Panc1 (cell line): ENCODE measurements around the gene RGS10. TPM values are rescaled to one million over a fixed set of nuclear protein-coding genes. Genes with fewer than 3 reads are reported as not detected.

ENCODE experiments used
- ATAC-seq: fragments of 200-7000 bp; cut with Tn5 transposase; 2 replicates; pipeline ENCODE4 v1.9.1; 2020; ENCODE audit warnings: mild to moderate bottlenecking, moderate library complexity
- BruUV-seq: library from RNA; stranded (reverse); fragments of 400-500 nt; replicated peaks from 2 replicates; lab custom pipeline; 2021; lab: Mats Ljungman, UMichigan
- CTCF ChIA-PET: fragments of 300-600 bp; sonication (Branson Sonifier 250); formaldehyde crosslinking; loops from one replicate; lab custom pipeline; 2022; ENCODE audit warnings: antibody characterized with exemption; lab: Charles Lee
- POLR2A ChIA-PET: fragments of 300-600 bp; sonication (Branson Sonifier 250); formaldehyde crosslinking; loops from one replicate; lab custom pipeline; 2022; ENCODE audit warnings: antibody characterized with exemption; lab: Charles Lee
- DNase-seq: peaks from one replicate; pipeline ENCODE4 v3.0.0-alpha.2; 2010; ENCODE audit warnings: low read depth, low spot score
- H3K27ac ChIP-seq: 2 replicates; pipeline ENCODE4 v1.5.1; 2011; ENCODE audit warnings: mild to moderate bottlenecking, low read length, inconsistent platforms
- H3K27me3 ChIP-seq: fragments of 200-500 bp; sonication (Bioruptor generic); 2 replicates; pipeline ENCODE4 v1.6.0; 2014; ENCODE audit warnings: low read length, inconsistent platforms; ENCODE audit not compliant: control insufficient read depth, insufficient read depth
- H3K36me3 ChIP-seq: fragments of 200-500 bp; sonication (Bioruptor generic); 2 replicates; pipeline ENCODE4 v1.5.1; 2014; ENCODE audit warnings: inconsistent platforms, mild to moderate bottlenecking, low read length, moderate library complexity; ENCODE audit not compliant: control insufficient read depth, insufficient read depth
- H3K4me1 ChIP-seq: 2 replicates; pipeline ENCODE4 v1.5.1; 2011; ENCODE audit warnings: inconsistent platforms, mild to moderate bottlenecking, low read length, moderate library complexity; ENCODE audit not compliant: control insufficient read depth, insufficient read depth
- H3K4me3 ChIP-seq, 2 experiments: 2 replicates each; pipeline ENCODE4 v1.5.1; 2011 to 2012; ENCODE audit warnings: low read depth in 2 of 2, low read length in 2 of 2, mild to moderate bottlenecking in 2 of 2, inconsistent platforms in 1 of 2, moderate library complexity in 1 of 2
- H3K9me3 ChIP-seq: fragments of 200-500 bp; sonication (Bioruptor generic); 2 replicates; pipeline ENCODE4 v1.5.1; 2014; ENCODE audit warnings: low read depth, mild to moderate bottlenecking, inconsistent platforms, low read length, moderate library complexity; ENCODE audit not compliant: control insufficient read depth, insufficient read depth
- CTCF ChIP-seq: fragments of 450-650 bp; IDR thresholded peaks from 2 replicates; pipeline ENCODE4 v1.5.1; 2017; ENCODE audit warnings: mild to moderate bottlenecking
- POLR2AphosphoS5 ChIP-seq: IDR thresholded peaks from 2 replicates; pipeline ENCODE4 v1.6.1; 2012; ENCODE audit warnings: mild to moderate bottlenecking, low read depth, low read length, moderate library complexity
- REST ChIP-seq, 2 experiments: IDR thresholded peaks; 2 replicates each; pipeline ENCODE4 v1.6.1; 2011 to 2012; ENCODE audit warnings: low read depth in 2 of 2, control low read depth in 1 of 2, low read length in 1 of 2, mild to moderate bottlenecking in 1 of 2, moderate library complexity in 1 of 2; ENCODE audit not compliant: insufficient read depth in 1 of 2
- SIN3A ChIP-seq: IDR thresholded peaks from 2 replicates; pipeline ENCODE4 v1.6.1; 2012; ENCODE audit warnings: low read depth, mild to moderate bottlenecking, low read length, moderate library complexity, borderline replicate concordance; ENCODE audit not compliant: insufficient read depth
- TCF7L2 ChIP-seq: IDR thresholded peaks from 2 replicates; pipeline ENCODE4 v1.6.1; 2011; ENCODE audit warnings: mild to moderate bottlenecking, low read depth, low read length, inconsistent platforms
- in situ Hi-C: cut with HindIII; loops from 2 replicates; pipeline ENCODE4 v1.10.0; 2016; ENCODE audit warnings: low sequenced_read_pairs, low pct_unique_long_range_greater_than_20kb
- intact Hi-C: fragments of 100-400 bp; cut with micrococcal nuclease; formaldehyde crosslinking; loops from one replicate; pipeline ENCODE4 v1.10.0; 2022; ENCODE audit not compliant: unreplicated experiment
- total RNA-seq: library from RNA; stranded (reverse); gene quantifications from one replicate; pipeline ENCODE4 v1.2.1, GENCODE V29; 2021; ENCODE audit not compliant: unreplicated experiment

RGS10 gene
- total RNA-seq, 1 experiment from 2014 or later = 68.6 TPM

GRCh38 chr10:119452396-119452795 is 90.1 kb downstream of the RGS10 start:
- ChIA-PET CTCF (no interaction called here), POLR2A (no interaction called here)
- TF ChIP-seq POLR2AphosphoS5 (no peak), REST (IDR thresholded peaks at IDR 0.05; ENCODE audit: insufficient read depth in 1 of 2, low read depth in 2 of 2, low read length in 1 of 2) (no peak), TCF7L2 (no peak), SIN3A (no peak), CTCF (no peak)
- no TSS peak for BruUV-seq
- Histone ChIP-seq H3K27me3 (no peaks in the 10 kb centered on the region), H3K9me3 (no peaks in the 10 kb centered on the region), H3K36me3 (no peaks in the 10 kb centered on the region), H3K27ac (no peak overlapping the region), H3K4me1 (peaks cover 9% of the 10 kb centered on the region), H3K4me3 (no peak overlapping the region)
- in situ Hi-C loops = no loop called here
- ATAC-seq (no peak), DNase-seq (no peak)
- intact Hi-C loops = no loop called here

- ATAC-seq = no peak
- no peak overlapping the region for H3K4me3 ChIP-seq
- intact Hi-C loops (no loop called here), in situ Hi-C loops (no loop called here)
- TF ChIP-seq REST (IDR thresholded peaks at IDR 0.05; ENCODE audit: insufficient read depth in 1 of 2, low read depth in 2 of 2, low read length in 1 of 2) (no peak), SIN3A (no peak), CTCF (no peak), POLR2AphosphoS5 (no peak), TCF7L2 (no peak)
- no peaks in the 10 kb centered on the region for H3K27me3 ChIP-seq
- POLR2A ChIA-PET = no interaction called here
- H3K36me3 ChIP-seq = no peaks in the 10 kb centered on the region
- H3K4me1 ChIP-seq = peaks cover 9% of the 10 kb centered on the region
- no peaks in the 10 kb centered on the region for H3K9me3 ChIP-seq
- CTCF ChIA-PET = no interaction called here
- no TSS peak for BruUV-seq
- H3K27ac ChIP-seq = no peak overlapping the region
- DNase-seq = no peak
Observed at GRCh38 chr10:119451300-119451896, 91.1 kb downstream of the RGS10 start.
